Measurements from ENCODE around the gene EHBP1.
"Not testable (repeated sequence)": the region's sequence is repeated elsewhere in the genome, so short reads cannot be mapped to it uniquely, and the experiment has no call there.

Gene EHBP1

DNA sequence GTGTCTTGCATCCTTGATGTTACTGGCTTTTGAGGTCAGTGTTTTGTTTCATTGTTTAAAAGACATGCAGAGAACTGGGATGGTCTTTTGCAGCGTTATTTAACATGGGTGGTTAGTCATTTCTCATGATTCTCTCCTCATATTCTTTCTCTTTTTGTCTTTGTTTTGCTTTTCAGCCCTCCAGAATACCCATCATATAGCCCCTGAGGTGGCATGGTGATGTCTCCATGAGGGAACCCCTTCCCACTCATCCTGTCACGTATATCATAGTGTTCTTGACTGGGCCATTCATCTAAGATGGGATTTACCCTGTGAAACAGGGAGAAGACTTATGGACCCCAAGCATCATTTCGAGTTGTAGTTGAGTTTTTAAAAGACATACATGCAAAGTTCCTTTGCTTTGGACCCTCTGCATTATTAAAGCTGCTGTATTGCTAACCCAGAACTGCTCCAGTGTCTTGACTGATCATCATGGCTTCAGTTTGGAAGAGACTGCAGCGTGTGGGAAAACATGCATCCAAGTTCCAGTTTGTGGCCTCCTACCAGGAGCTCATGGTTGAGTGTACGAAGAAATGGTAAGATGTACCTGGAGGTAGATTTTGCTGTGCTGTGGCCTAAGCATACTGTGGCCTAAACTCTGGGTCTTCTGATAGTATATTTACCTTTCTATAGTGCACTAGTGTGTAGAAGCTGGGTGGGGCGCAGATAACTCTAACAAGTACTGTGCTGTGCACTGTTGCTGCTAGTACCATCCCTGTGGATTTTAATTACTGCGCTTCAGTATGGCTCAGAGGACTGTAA is 1.4 kb downstream of the EHBP1 start:
- Histone ChIP-seq H3K36me3 (ENCODE audit: insufficient read depth, low read depth, low read length) (peaks cover 28% of the 10 kb centered on the region), H3K4me1 (ENCODE audit: insufficient read depth, low read length) (peaks cover 10% of the 10 kb centered on the region), H3K4me3 (ENCODE audit: low read length) (peak overlapping the region; percentile 95), H3K27me3 (ENCODE audit: insufficient read depth, low read length) (no peaks in the 10 kb centered on the region), H3K9me3 (ENCODE audit: insufficient read depth, low read depth, low read length) (no peaks in the 10 kb centered on the region), H3K9ac (ENCODE audit: low read depth, low read length) (peak overlapping the region; percentile 91; the same call in 1 of the 2 replicates), H3K27ac (ENCODE audit: low read length) (peak overlapping the region; percentile 34)

DNA sequence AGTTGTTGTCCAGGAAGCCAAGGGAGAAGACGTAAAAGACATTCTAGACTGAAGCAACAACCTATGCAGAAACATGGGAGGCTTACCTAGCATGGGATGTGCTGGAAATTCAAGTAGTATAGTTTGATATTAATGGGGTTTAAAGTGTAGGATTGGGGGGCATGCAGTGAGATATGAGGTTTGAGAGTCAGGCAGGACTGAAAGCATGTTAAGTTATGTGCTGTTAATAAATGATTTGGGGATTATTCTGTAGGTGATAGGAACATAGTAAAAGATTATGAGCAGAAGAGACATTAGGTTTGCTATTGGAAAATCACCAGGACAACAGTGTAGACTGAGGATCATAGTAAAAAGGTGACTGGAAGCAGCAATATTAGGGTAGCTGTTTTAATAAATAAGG is 3.2 kb downstream of the EHBP1 start:
- peak overlapping the region; percentile 5; the same call in 1 of the 2 replicates for H3K4me3 ChIP-seq (ENCODE audit: low read length)
- H3K9me3 ChIP-seq (ENCODE audit: insufficient read depth, low read depth, low read length): no peaks in the 10 kb centered on the region
- no peaks in the 10 kb centered on the region for H3K27me3 ChIP-seq (ENCODE audit: insufficient read depth, low read length)
- H3K9ac ChIP-seq (ENCODE audit: low read depth, low read length): no peak overlapping the region
- H3K4me1 ChIP-seq (ENCODE audit: insufficient read depth, low read length): peaks cover 10% of the 10 kb centered on the region
- no peak overlapping the region for H3K27ac ChIP-seq (ENCODE audit: low read length)
- H3K36me3 ChIP-seq (ENCODE audit: insufficient read depth, low read depth, low read length): peaks cover 28% of the 10 kb centered on the region

DNA sequence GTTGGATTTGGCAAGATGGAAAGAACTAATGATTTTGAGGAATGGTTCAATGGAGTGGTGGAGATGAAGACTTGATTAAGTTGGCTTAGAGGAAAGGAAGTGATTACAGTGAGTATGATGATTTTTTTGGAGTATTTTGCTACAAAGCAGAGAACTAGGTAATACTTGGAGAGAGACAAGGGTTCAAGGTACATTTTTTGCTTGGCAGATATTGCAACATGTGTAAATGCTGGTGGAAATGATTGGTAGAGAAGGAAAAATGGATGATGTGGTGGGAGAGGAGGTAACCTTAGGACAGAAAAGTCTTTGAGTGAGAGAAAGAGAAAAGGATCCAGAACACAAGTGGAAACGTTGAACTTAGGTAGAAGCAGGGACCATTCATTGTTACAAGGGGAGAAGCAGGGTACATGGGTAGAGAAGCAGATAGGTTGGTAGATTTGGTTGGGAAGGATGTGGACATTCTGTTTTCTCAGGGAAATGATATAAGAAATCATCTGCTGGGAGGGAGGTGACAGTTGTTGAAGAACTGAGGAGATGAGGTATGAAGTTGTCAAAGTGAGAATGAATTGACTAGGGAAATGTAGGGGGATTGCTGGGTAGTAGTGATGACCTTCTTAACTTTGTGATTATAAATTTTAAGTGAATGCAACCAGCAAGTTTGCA is 6.5 kb downstream of the EHBP1 start:
- Histone ChIP-seq H3K9me3 (ENCODE audit: insufficient read depth, low read depth, low read length) (no peaks in the 10 kb centered on the region), H3K27ac (ENCODE audit: low read length) (no peak overlapping the region), H3K4me1 (ENCODE audit: insufficient read depth, low read length) (peaks cover 1% of the 10 kb centered on the region; the same call in 1 of the 2 replicates), H3K36me3 (ENCODE audit: insufficient read depth, low read depth, low read length) (peaks cover 33% of the 10 kb centered on the region), H3K27me3 (ENCODE audit: insufficient read depth, low read length) (no peaks in the 10 kb centered on the region), H3K9ac (ENCODE audit: low read depth, low read length) (no peak overlapping the region), H3K4me3 (ENCODE audit: low read length) (no peak overlapping the region)

DNA sequence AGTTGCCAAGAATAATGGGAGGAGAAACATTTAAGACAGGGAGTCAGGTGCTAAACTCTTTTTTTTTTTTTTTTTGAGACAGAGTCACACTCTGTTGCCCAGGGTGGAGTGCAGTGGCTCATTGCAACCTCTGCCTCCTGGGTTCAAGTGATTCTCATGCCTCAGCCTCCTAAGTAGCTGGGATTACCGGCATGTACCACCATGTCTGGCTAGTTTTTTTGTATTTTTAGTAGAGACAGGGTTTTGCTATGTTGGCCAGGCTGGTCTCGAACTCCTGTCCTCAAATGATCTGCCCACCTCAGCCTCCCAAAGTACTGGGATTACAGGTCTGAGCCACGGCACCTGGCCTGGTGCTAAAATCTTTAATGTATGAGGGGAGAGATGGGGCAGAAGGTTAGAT is 7.7 kb downstream of the EHBP1 start:
- H3K27me3 ChIP-seq (ENCODE audit: insufficient read depth, low read length); H3K4me3 ChIP-seq (ENCODE audit: low read length); H3K27ac ChIP-seq (ENCODE audit: low read length); H3K9me3 ChIP-seq (ENCODE audit: insufficient read depth, low read depth, low read length); H3K4me1 ChIP-seq (ENCODE audit: insufficient read depth, low read length); H3K9ac ChIP-seq (ENCODE audit: low read depth, low read length): not testable (repeated sequence)
- peaks cover 31% of the 10 kb centered on the region for H3K36me3 ChIP-seq (ENCODE audit: insufficient read depth, low read depth, low read length)

DNA sequence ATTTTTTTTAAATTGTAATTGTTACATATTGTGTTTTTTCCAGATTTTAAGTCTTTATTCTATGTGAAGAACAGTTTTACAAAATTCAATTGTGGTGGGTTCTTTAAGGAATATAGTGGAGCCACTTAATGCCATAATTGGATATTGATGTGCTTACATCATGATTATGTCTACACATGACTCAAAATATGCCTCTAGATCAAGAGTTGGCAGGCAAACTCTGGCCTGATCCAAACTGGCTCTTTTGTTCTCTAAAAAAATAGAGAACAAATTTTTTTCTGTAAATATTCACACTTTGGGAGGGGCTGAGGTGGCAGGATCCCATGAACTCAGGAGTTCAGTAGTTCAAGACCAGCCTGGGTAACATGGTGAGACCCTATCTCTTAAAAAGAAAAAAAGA is 8.3 kb downstream of the EHBP1 start:
- Histone ChIP-seq H3K9me3 (ENCODE audit: insufficient read depth, low read depth, low read length) (no peaks in the 10 kb centered on the region), H3K36me3 (ENCODE audit: insufficient read depth, low read depth, low read length) (peaks cover 25% of the 10 kb centered on the region; the same call in 1 of the 2 replicates), H3K4me1 (ENCODE audit: insufficient read depth, low read length) (no peaks in the 10 kb centered on the region), H3K9ac (ENCODE audit: low read depth, low read length) (no peak overlapping the region), H3K27ac (ENCODE audit: low read length) (no peak overlapping the region), H3K4me3 (ENCODE audit: low read length) (no peak overlapping the region), H3K27me3 (ENCODE audit: insufficient read depth, low read length) (no peaks in the 10 kb centered on the region)

DNA sequence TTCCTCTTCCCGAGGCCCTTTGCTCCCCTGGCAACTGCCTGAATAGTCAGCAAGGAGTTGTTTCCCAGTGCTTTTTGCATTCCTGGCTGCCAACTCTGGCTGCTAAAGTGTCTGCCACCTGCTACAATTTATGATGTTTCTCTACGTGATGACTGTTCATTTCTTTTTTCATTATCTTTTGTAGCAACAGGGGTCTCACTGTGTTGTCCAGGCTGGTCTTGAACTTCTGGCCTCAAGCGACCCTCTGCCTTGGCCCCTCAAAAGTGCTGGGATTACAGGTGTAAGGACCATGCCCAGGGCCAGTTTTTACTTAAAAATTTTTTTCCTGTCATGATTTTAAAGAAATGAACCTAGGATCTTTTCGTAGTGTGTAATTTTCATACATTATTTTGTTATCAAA is 11.3 kb downstream of the EHBP1 start:
- H3K9ac ChIP-seq (ENCODE audit: low read depth, low read length): no peak overlapping the region
- no peaks in the 10 kb centered on the region for H3K27me3 ChIP-seq (ENCODE audit: insufficient read depth, low read length)
- H3K27ac ChIP-seq (ENCODE audit: low read length): no peak overlapping the region
- peaks cover 4% of the 10 kb centered on the region for H3K36me3 ChIP-seq (ENCODE audit: insufficient read depth, low read depth, low read length)
- no peak overlapping the region for H3K4me3 ChIP-seq (ENCODE audit: low read length)
- no peaks in the 10 kb centered on the region for H3K9me3 ChIP-seq (ENCODE audit: insufficient read depth, low read depth, low read length)
- no peaks in the 10 kb centered on the region for H3K4me1 ChIP-seq (ENCODE audit: insufficient read depth, low read length)

DNA sequence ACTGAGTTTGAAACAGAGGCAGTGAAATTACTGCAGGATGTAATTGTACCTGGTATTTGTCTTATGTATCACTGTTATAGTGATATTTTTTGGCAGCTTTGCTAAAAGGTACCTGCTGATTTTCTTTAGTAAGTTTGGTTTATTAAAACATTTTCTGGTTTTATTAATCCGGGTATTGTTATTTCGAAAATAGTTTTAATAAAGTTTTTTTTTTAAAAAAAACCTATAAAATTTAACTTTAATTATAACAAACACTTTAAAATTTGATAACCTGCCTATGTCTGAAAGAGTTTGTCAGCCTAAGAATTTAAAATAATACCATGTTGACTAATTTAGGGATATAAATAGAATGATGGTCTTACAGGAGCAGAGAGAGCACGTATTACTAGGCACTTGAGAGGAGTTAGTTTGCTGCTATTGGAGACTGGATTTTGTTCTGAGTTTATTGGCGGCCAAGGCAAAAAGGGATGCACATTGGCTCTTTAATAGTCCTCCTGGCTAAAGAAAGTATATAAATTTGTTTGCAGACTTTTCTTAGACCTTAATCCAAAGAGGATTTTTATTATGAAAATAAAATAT is 12.1 kb downstream of the EHBP1 start:
- no peaks in the 10 kb centered on the region for H3K4me1 ChIP-seq (ENCODE audit: insufficient read depth, low read length)

DNA sequence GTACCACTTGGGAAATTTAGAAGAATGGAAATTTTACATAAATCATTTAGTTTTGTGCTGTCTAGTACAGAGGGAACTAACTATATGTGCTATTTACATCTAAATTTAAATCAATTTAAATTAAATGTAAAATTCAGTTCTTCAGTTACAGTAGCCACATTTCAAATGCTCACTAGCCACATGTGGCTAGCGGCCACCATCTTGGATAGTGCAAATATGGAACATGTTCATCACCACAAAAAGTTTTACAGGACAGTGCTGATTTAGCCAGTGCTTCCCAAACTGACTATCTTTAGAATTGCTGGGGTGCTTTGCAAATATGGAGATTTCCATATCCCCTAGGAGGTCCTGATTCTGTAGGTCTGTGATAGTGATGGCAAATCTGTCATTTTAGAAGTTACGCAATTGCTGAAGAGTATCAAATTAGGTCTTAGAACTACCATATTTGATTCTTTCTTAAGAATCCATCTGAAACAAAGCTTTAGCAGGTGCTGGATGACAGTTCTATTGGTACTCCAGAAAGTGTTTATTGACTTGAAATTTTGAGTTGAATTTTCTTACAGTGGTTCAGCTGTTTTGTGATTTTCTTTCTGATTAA is 12.8 kb downstream of the EHBP1 start:
- Histone ChIP-seq H3K4me3 (ENCODE audit: low read length) (no peak overlapping the region), H3K4me1 (ENCODE audit: insufficient read depth, low read length) (no peaks in the 10 kb centered on the region), H3K36me3 (ENCODE audit: insufficient read depth, low read depth, low read length) (peaks cover 4% of the 10 kb centered on the region), H3K9me3 (ENCODE audit: insufficient read depth, low read depth, low read length) (no peaks in the 10 kb centered on the region), H3K9ac (ENCODE audit: low read depth, low read length) (no peak overlapping the region), H3K27ac (ENCODE audit: low read length) (no peak overlapping the region), H3K27me3 (ENCODE audit: insufficient read depth, low read length) (no peaks in the 10 kb centered on the region)

More for the DNA sequence above, 12.1 kb downstream of the EHBP1 start:
- Histone ChIP-seq H3K36me3 (ENCODE audit: insufficient read depth, low read depth, low read length) (peaks cover 4% of the 10 kb centered on the region), H3K27me3 (ENCODE audit: insufficient read depth, low read length) (no peaks in the 10 kb centered on the region), H3K27ac (ENCODE audit: low read length) (no peak overlapping the region), H3K9me3 (ENCODE audit: insufficient read depth, low read depth, low read length) (no peaks in the 10 kb centered on the region), H3K4me3 (ENCODE audit: low read length) (no peak overlapping the region), H3K9ac (ENCODE audit: low read depth, low read length) (no peak overlapping the region)

DNA sequence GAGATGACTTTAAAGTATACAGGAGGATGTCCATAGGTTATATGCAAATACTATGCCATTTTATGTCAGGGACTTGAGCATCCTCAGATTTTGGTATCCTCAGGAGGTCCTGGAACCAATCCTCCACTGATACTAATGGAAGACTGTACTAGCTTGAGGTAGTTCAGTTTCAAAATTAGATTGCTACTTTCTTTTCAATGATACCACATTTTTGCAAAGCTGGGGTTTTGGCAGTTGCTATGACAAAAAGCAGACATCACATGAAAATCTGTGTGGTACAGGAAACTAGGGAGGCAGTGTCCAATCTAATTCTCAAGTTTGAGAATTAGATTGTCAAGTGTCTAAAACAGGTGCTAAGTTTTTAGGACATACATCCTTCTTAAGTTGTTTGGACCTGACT is 14.2 kb downstream of the EHBP1 start:
- Histone ChIP-seq H3K4me3 (ENCODE audit: low read length) (no peak overlapping the region), H3K27me3 (ENCODE audit: insufficient read depth, low read length) (no peaks in the 10 kb centered on the region), H3K9ac (ENCODE audit: low read depth, low read length) (no peak overlapping the region), H3K9me3 (ENCODE audit: insufficient read depth, low read depth, low read length) (no peaks in the 10 kb centered on the region), H3K27ac (ENCODE audit: low read length) (no peak overlapping the region), H3K36me3 (ENCODE audit: insufficient read depth, low read depth, low read length) (peaks cover 4% of the 10 kb centered on the region), H3K4me1 (ENCODE audit: insufficient read depth, low read length) (no peaks in the 10 kb centered on the region)

DNA sequence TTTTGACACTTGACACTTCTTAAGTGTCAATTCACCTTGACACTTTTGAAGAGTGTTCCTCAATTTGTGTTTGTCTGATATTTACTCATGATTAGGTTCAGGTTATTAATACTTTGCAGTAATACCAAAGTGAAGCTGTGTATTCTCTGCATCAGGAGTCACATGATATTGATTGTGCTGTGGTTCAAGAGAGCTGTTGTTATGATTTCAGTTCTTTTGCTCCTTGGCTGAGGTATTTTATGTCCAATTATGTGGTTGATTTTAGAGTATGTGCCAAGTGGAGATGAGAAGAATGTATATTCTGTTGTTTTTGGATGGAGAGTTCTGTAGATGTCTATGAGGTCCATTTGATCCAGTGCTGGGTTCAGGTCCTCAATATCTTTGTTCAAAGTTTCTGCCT is 17.2 kb downstream of the EHBP1 start:
- no peaks in the 10 kb centered on the region for H3K4me1 ChIP-seq (ENCODE audit: insufficient read depth, low read length)

DNA sequence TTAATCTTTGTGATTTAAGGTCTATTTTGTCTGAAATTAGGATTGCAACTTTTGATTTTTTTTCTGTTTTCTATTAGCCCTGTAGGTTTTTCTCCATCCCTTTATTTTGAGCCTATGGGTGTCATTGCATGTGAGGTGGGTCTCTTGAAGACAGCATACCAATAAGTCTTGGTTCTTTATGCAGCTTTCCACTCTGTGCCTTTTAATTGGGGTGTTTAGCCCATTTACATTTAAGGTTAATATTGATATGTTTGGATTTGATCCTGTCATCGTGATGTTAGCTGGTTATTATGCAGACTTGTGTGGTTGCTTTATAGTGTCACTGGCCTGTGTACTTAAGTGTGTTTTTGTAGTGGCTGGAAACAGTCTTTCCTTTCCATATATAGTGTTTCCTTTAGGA is 17.7 kb downstream of the EHBP1 start:
- no peaks in the 10 kb centered on the region; the same call in 1 of the 2 replicates for H3K36me3 ChIP-seq (ENCODE audit: insufficient read depth, low read depth, low read length)
- no peaks in the 10 kb centered on the region for H3K9me3 ChIP-seq (ENCODE audit: insufficient read depth, low read depth, low read length)
- H3K27ac ChIP-seq (ENCODE audit: low read length): no peak overlapping the region
- H3K4me1 ChIP-seq (ENCODE audit: insufficient read depth, low read length): no peaks in the 10 kb centered on the region
- H3K27me3 ChIP-seq (ENCODE audit: insufficient read depth, low read length): no peaks in the 10 kb centered on the region
- no peak overlapping the region for H3K9ac ChIP-seq (ENCODE audit: low read depth, low read length)
- no peak overlapping the region for H3K4me3 ChIP-seq (ENCODE audit: low read length)

More for the DNA sequence above, 17.2 kb downstream of the EHBP1 start:
- H3K9ac ChIP-seq (ENCODE audit: low read depth, low read length): no peak overlapping the region
- H3K27me3 ChIP-seq (ENCODE audit: insufficient read depth, low read length): no peaks in the 10 kb centered on the region
- H3K36me3 ChIP-seq (ENCODE audit: insufficient read depth, low read depth, low read length): no peaks in the 10 kb centered on the region; the same call in 1 of the 2 replicates
- no peaks in the 10 kb centered on the region for H3K9me3 ChIP-seq (ENCODE audit: insufficient read depth, low read depth, low read length)
- H3K4me3 ChIP-seq (ENCODE audit: low read length): no peak overlapping the region
- H3K27ac ChIP-seq (ENCODE audit: low read length): no peak overlapping the region

All from iPS-20b (cell line).